Karpas-422 (cell line): ENCODE data around the gene BTNL9. TPM values are rescaled to one million over a fixed set of nuclear protein-coding genes. Genes with fewer than 3 reads are reported as not detected.

Experiments
- DNase-seq: peaks from one replicate; pipeline ENCODE4 v3.0.0-alpha.2; 2015
- H2AFZ ChIP-seq: fragments of 200-600 bp; sonication (generic); 2 replicates; pipeline ENCODE4 v1.6.1; 2014; ENCODE audit warnings: antibody characterized with exemption, low read length, mixed read lengths
- H3K27ac ChIP-seq: fragments of 200-600 bp; sonication (generic); 2 replicates; pipeline ENCODE4 v1.5.1; 2014; ENCODE audit warnings: mild to moderate bottlenecking, low read length, moderate library complexity
- H3K27me3 ChIP-seq: fragments of 200-600 bp; sonication (generic); 2 replicates; pipeline ENCODE4 v1.6.1; 2014; ENCODE audit warnings: low read length, mixed read lengths
- H3K36me3 ChIP-seq: fragments of 200-600 bp; sonication (generic); 2 replicates; pipeline ENCODE4 v1.6.1; 2014; ENCODE audit warnings: low read length, mixed read lengths; ENCODE audit not compliant: insufficient read depth
- H3K4me1 ChIP-seq: fragments of 200-600 bp; sonication (generic); 2 replicates; pipeline ENCODE4 v1.6.1; 2014; ENCODE audit warnings: mild to moderate bottlenecking, low read length, mixed read lengths
- H3K4me2 ChIP-seq: fragments of 200-600 bp; sonication (generic); 2 replicates; pipeline ENCODE4 v1.6.1; 2014; ENCODE audit warnings: low read length, low read depth, mild to moderate bottlenecking; ENCODE audit not compliant: poor library complexity, severe bottlenecking
- H3K4me3 ChIP-seq: fragments of 200-600 bp; sonication (generic); 2 replicates; pipeline ENCODE4 v1.5.1; 2014; ENCODE audit warnings: mild to moderate bottlenecking, antibody characterized with exemption, low read length, mixed read lengths
- H3K79me2 ChIP-seq: fragments of 200-600 bp; sonication (generic); 2 replicates; pipeline ENCODE4 v1.6.1; 2014; ENCODE audit warnings: mild to moderate bottlenecking, low read length, mixed read lengths
- H3K9ac ChIP-seq: fragments of 200-600 bp; sonication (generic); 2 replicates; pipeline ENCODE4 v1.6.0; 2014; ENCODE audit warnings: low read length
- H3K9me2 ChIP-seq: fragments of 200-600 bp; sonication (generic), shearing (Covaris generic); replicated peaks from 2 replicates; pipeline ENCODE4 v1.6.0; 2014; ENCODE audit warnings: mild to moderate bottlenecking, low read length, moderate library complexity; ENCODE audit not compliant: insufficient read depth
- H3K9me3 ChIP-seq: fragments of 300-700, 200-600 bp; sonication (generic); 2 replicates; pipeline ENCODE4 v1.6.1; 2014; ENCODE audit warnings: low read length, mixed read lengths
- H4K20me1 ChIP-seq: fragments of 200-600 bp; sonication (generic); 2 replicates; pipeline ENCODE4 v1.6.1; 2014; ENCODE audit warnings: mild to moderate bottlenecking, antibody characterized with exemption, low read length, low read depth; ENCODE audit not compliant: insufficient read depth
- total RNA-seq: library from RNA; depleted of rRNA; stranded (reverse); fragments of >200 nt; shearing (Covaris generic); gene quantifications from 2 replicates; pipeline ENCODE4 v1.2.3, GENCODE V29; 2014; ENCODE audit warnings: low replicate concordance

The BTNL9 gene
- total RNA-seq, 1 experiment from 2014 or later: not detected

DNA sequence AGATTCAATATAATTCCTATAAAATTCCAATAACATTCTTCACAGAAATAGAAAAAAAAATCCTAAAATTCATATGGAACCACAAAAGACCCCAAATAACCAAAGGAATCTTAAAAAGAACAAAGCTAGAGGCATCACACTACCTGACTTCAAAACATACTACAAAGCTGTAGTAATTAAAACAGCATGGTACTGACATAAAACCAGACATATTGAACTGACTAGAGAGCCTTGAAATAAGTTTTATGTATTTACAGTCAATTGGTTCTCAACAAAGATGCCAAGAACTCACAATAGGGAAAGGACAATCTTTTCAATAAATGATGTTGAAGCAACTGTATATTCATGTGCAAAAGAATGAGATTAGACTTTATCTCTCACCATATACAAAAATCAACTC lies 36.9 kb downstream of the BTNL9 start:
- no peak for DNase-seq
- no peaks in the 10 kb centered on the region for H3K9me2 ChIP-seq
- H3K4me1 ChIP-seq: no peaks in the 10 kb centered on the region
- H2AFZ ChIP-seq: no peak overlapping the region
- no peak overlapping the region for H3K27ac ChIP-seq
- no peaks in the 10 kb centered on the region for H4K20me1 ChIP-seq
- H3K9ac ChIP-seq: no peak overlapping the region
- no peak overlapping the region for H3K4me3 ChIP-seq
- H3K9me3 ChIP-seq: no peaks in the 10 kb centered on the region
- no peaks in the 10 kb centered on the region for H3K79me2 ChIP-seq
- no peak overlapping the region for H3K4me2 ChIP-seq
- H3K36me3 ChIP-seq: no peaks in the 10 kb centered on the region
- H3K27me3 ChIP-seq: no peaks in the 10 kb centered on the region

DNA sequence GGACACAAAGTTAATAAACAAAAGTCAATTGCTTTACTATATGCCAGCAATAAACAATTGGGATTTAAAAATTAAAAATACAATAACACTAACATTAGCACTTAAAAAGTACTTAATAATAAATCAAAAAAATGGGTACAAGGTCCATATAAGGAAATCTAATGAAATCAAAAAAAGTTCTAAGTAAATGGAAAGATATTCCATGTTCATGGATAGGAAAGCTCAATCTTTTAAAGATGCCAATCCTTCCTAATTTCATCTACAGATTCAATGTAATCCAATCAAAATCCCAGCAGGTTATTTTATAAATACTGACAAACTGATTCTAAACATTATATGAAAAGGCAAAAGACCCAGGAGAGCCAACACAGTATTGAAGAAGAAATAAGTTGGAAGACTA lies 41.9 kb downstream of the BTNL9 start:
- Histone ChIP-seq H3K36me3 (no peaks in the 10 kb centered on the region), H3K27ac (no peak overlapping the region), H3K4me1 (no peaks in the 10 kb centered on the region), H2AFZ (no peak overlapping the region), H3K4me2 (no peak overlapping the region), H3K9me3 (no peaks in the 10 kb centered on the region), H3K79me2 (no peaks in the 10 kb centered on the region), H3K9ac (no peak overlapping the region), H3K4me3 (no peak overlapping the region), H4K20me1 (no peaks in the 10 kb centered on the region), H3K9me2 (no peaks in the 10 kb centered on the region), H3K27me3 (no peaks in the 10 kb centered on the region)
- DNase-seq: no peak

DNA sequence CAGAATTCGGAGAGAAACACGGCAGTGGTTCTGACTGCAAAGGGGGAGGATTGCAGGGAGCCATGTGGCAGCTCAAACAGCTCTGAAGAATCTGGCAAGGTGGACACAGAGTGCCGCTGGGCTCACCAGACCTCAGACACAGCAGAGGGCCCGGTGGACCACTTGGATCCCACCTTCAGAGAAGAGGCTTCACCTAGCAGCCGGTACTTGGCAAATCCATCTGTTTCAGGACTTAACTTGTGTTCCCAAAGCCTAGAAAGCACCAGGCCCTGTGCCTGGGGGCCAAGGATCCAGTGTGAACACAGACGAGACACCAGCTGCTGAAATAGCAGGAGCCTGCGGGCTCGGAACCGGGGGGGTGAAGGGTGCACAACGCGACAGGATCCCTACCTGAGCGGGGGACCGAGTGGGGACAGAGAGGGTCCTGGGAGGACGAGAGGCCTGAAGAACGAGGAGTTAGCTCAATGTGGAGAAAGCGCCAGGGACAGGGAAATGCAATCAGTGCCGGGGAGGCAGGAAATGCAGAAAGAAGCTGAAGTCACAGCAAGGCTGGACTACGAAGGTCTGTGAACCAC lies 44.6 kb downstream of the BTNL9 start:
- Histone ChIP-seq H4K20me1 (no peaks in the 10 kb centered on the region), H3K4me1 (no peaks in the 10 kb centered on the region), H2AFZ (no peak overlapping the region), H3K27me3 (no peaks in the 10 kb centered on the region), H3K36me3 (no peaks in the 10 kb centered on the region), H3K4me3 (no peak overlapping the region), H3K4me2 (no peak overlapping the region), H3K9me3 (no peaks in the 10 kb centered on the region), H3K9ac (no peak overlapping the region), H3K9me2 (no peaks in the 10 kb centered on the region), H3K27ac (no peak overlapping the region), H3K79me2 (no peaks in the 10 kb centered on the region)
- no peak for DNase-seq

DNA sequence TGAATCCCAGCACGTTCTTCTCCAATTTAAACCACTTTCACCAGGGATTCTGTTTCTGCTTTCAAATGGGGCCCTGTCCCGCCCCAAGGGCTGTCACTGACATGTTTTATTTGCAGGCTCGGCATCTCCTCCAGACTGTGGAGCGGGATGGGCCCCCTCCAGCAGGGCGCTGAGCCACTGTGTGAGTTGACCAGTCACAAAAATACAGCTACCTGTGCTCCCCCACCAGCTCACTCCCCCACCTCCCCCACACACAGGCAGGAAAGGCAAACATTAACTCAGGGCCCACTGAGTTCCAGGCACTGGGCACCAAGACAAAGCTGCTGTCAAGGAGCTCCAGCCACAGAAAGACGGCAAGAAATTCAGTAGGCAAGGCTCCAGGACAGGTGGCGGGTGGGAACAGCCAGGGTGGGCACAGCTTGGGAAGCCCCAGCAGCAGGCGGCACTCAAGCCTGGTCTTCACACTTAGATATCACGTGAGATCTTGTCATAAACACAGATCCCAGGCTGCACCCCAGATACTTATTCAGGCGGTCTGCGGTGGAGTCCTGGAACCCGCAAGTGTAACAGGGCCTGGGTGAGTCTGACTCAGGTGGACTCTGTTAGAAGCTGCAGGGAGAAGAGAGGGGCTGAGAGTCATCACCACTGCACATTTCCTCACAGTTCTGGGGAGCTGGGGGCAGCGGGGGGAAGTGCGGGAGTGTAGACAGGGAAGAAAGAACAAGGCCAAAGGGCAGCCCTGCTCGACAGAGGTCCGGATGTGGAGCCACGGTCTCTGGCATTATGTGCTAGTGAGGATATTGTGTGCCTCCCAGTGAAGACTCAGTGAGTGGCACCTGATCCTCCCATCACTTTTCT lies 46.2 kb downstream of the BTNL9 start:
- DNase-seq: no peak
- H3K36me3 ChIP-seq: no peaks in the 10 kb centered on the region
- H3K9me2 ChIP-seq: no peaks in the 10 kb centered on the region
- H3K79me2 ChIP-seq: no peaks in the 10 kb centered on the region
- no peak overlapping the region for H3K9ac ChIP-seq
- H3K4me2 ChIP-seq: no peak overlapping the region
- no peaks in the 10 kb centered on the region for H3K4me1 ChIP-seq
- H2AFZ ChIP-seq: no peak overlapping the region
- no peaks in the 10 kb centered on the region for H4K20me1 ChIP-seq
- no peaks in the 10 kb centered on the region for H3K27me3 ChIP-seq
- no peak overlapping the region for H3K27ac ChIP-seq
- no peak overlapping the region for H3K4me3 ChIP-seq
- H3K9me3 ChIP-seq: no peaks in the 10 kb centered on the region

DNA sequence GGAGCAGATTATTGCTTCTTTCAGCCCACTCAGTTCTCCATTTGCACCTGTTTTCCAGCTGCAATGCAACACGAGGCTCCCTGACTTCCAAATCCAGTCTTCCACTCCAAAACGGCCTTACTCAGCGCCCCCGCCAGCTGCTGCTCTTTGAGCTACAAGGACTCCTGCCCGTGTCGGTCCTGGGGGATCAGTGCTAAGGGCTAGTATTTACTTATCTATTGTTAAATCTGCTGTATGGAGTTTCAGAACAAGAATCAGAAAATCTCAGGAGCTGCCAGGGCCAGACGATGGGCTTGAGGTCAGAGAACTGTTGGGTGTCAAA lies 46.8 kb downstream of the BTNL9 start:
- Histone ChIP-seq H3K36me3 (no peaks in the 10 kb centered on the region), H4K20me1 (no peaks in the 10 kb centered on the region), H3K27ac (no peak overlapping the region), H3K27me3 (no peaks in the 10 kb centered on the region), H3K9ac (no peak overlapping the region), H3K4me3 (no peak overlapping the region), H3K9me3 (no peaks in the 10 kb centered on the region), H3K4me2 (no peak overlapping the region), H2AFZ (no peak overlapping the region), H3K9me2 (no peaks in the 10 kb centered on the region), H3K4me1 (no peaks in the 10 kb centered on the region), H3K79me2 (no peaks in the 10 kb centered on the region)
- DNase-seq: no peak

DNA sequence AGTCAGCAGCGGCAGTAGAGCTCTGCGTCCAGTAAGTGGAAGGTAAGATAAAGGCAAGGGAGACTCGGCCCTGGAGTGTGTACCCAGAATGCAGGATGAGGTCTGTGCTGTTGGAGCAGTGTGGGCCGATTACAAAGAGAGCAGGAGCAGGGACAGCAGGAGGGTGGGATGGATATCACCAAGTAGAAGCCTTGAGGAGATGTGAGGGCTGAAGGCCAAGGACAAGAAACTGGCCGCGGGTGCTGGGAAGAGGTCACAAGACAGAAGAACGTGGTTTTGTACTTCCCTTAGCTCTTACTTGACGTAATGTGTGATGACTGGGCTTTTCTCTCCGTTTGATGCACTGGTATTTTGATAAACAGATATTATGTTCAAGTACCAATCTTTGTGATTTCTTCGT lies 47.2 kb downstream of the BTNL9 start:
- Histone ChIP-seq H3K9me3 (no peaks in the 10 kb centered on the region), H3K4me3 (no peak overlapping the region), H3K4me1 (no peaks in the 10 kb centered on the region), H2AFZ (no peak overlapping the region), H3K27me3 (no peaks in the 10 kb centered on the region), H3K27ac (no peak overlapping the region), H3K9me2 (no peaks in the 10 kb centered on the region), H4K20me1 (no peaks in the 10 kb centered on the region), H3K79me2 (no peaks in the 10 kb centered on the region), H3K9ac (no peak overlapping the region), H3K36me3 (no peaks in the 10 kb centered on the region), H3K4me2 (no peak overlapping the region)
- DNase-seq: no peak

DNA sequence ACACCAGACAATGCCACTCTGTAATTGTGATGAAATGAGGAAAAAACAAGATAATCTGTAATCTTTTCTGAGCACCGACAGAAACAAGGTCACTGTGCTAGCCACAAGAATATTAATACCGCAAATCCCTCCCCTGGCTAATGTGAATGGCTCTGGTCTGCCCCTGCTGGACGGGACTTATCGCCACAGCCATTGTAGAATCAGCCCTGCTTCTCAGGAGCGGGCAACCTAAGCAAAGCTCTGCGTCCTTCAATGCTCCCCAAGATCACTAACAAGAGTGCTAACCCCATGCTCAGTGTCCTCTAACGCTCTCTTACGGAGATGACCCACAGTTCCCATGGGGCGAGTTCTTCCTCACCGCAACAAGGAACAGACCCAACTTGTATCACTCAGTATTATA lies 48.2 kb downstream of the BTNL9 start:
- Histone ChIP-seq H3K27me3 (no peaks in the 10 kb centered on the region), H4K20me1 (no peaks in the 10 kb centered on the region), H3K9me3 (no peaks in the 10 kb centered on the region), H3K27ac (no peak overlapping the region), H3K4me3 (no peak overlapping the region), H3K36me3 (no peaks in the 10 kb centered on the region), H2AFZ (no peak overlapping the region), H3K79me2 (no peaks in the 10 kb centered on the region), H3K9me2 (no peaks in the 10 kb centered on the region), H3K9ac (no peak overlapping the region), H3K4me2 (no peak overlapping the region), H3K4me1 (no peaks in the 10 kb centered on the region)
- peak; percentile 69 for DNase-seq

GRCh38 chr5:181092428-181092827 lies 52.4 kb downstream of the BTNL9 start:
- H2AFZ ChIP-seq: no peak overlapping the region
- no peaks in the 10 kb centered on the region for H3K4me1 ChIP-seq
- no peaks in the 10 kb centered on the region for H3K79me2 ChIP-seq
- no peaks in the 10 kb centered on the region for H3K9me2 ChIP-seq
- H3K9ac ChIP-seq: no peak overlapping the region
- H3K9me3 ChIP-seq: no peaks in the 10 kb centered on the region
- H3K27ac ChIP-seq: no peak overlapping the region
- DNase-seq: no peak
- H3K27me3 ChIP-seq: no peaks in the 10 kb centered on the region
- H3K4me2 ChIP-seq: no peak overlapping the region
- no peaks in the 10 kb centered on the region for H3K36me3 ChIP-seq
- no peaks in the 10 kb centered on the region for H4K20me1 ChIP-seq
- no peak overlapping the region for H3K4me3 ChIP-seq
